Fibroblast of villous mesenchyme (primary cell): Measurements from ENCODE around the gene SPINK8. TPM values are rescaled to one million over a fixed set of nuclear protein-coding genes. Genes with fewer than 3 reads are reported as not detected.
"Not testable (repeated sequence)": the region's sequence is repeated elsewhere in the genome, so short reads cannot be mapped to it uniquely, and the experiment has no call there.

Experiments used
- DNase-seq: peaks from one replicate; pipeline ENCODE4 v3.0.0-alpha.2; 2010; ENCODE audit warnings: low read depth
- H3K4me3 ChIP-seq: 2 replicates; pipeline ENCODE4 v1.5.1; 2011; ENCODE audit warnings: low read depth, mild to moderate bottlenecking, low read length
- CTCF ChIP-seq: IDR thresholded peaks from 2 replicates; pipeline ENCODE4 v1.5.1; 2012; ENCODE audit warnings: low read depth, mild to moderate bottlenecking, low read length; ENCODE audit not compliant: insufficient read depth
- total RNA-seq: library from RNA; depleted of rRNA; stranded (reverse); fragments of >200 nt; gene quantifications from 2 replicates; pipeline ENCODE4 v1.2.3, GENCODE V29; 2012

Gene SPINK8
- total RNA-seq, 1 donor = not detected

GRCh38 chr3:48271763-48272498 is 61.5 kb downstream of the SPINK8 start:
- DNase-seq = no peak

GRCh38 chr3:48271223-48271622 is 62.2 kb downstream of the SPINK8 start:
- H3K4me3 ChIP-seq, DNase-seq: not testable (repeated sequence)

More at GRCh38 chr3:48271763-48272498, 61.5 kb downstream of the SPINK8 start:
- H3K4me3 ChIP-seq = no peak overlapping the region
- TF ChIP-seq CTCF = no peak

- no peak for DNase-seq
- H3K4me3 ChIP-seq = no peak overlapping the region
- TF ChIP-seq CTCF = no peak
Measured at GRCh38 chr3:48270306-48270705, 63.2 kb downstream of the SPINK8 start.

- TF ChIP-seq CTCF = no peak
- H3K4me3 ChIP-seq = no peak overlapping the region
- no peak for DNase-seq
Measured at GRCh38 chr3:48269592-48269991, 63.9 kb downstream of the SPINK8 start.

GRCh38 chr3:48268936-48269561 is 64.4 kb downstream of the SPINK8 start:
- TF ChIP-seq CTCF = no peak
- H3K4me3 ChIP-seq = no peak overlapping the region
- DNase-seq = peak; percentile 17

- no peak for DNase-seq
- TF ChIP-seq CTCF = no peak
- no peak overlapping the region for H3K4me3 ChIP-seq
Measured at GRCh38 chr3:48268381-48268935, 65.0 kb downstream of the SPINK8 start.

GRCh38 chr3:48267782-48268181 is 65.7 kb downstream of the SPINK8 start:
- H3K4me3 ChIP-seq = no peak overlapping the region
- no peak for DNase-seq
- no peak for TF ChIP-seq CTCF
